Activated T-helper 9 cell treated with anti-CD3 and anti-CD28 coated beads, Interleukin-2, amount 50 U/mL, for 16 hours (primary cell): Measurements from ENCODE around the gene ADRB1.

Experiments
- DNase-seq: peaks from one replicate; pipeline ENCODE4 v3.0.0-alpha.2; 2020; ENCODE audit warnings: low read depth

The ADRB1 gene

GRCh38 chr10:114094795-114095194, 51.1 kb downstream of the ADRB1 start:
- DNase-seq = no peak

- no peak for DNase-seq
Measured at GRCh38 chr10:114095559-114096337, 52.1 kb downstream of the ADRB1 start.
